ENCODE results near the gene LST1.

GRCh38 chr6:31575952-31576685 is 10.0 kb upstream of the LST1 start:
- no peak for TF ChIP-seq CTCF (IDR thresholded peaks at IDR 0.05)
- no peak for TF ChIP-seq EZH2 (IDR thresholded peaks at IDR 0.05; ENCODE audit: borderline replicate concordance, insufficient read depth, low read depth, low read length, poor library complexity, severe bottlenecking)

Measured in B cell (primary cell).